Measurements from ENCODE around the gene PLD2.
"Not testable (repeated sequence)": the region's sequence is repeated elsewhere in the genome, so short reads cannot be mapped to it uniquely, and the experiment has no call there.

PLD2 gene

DNA sequence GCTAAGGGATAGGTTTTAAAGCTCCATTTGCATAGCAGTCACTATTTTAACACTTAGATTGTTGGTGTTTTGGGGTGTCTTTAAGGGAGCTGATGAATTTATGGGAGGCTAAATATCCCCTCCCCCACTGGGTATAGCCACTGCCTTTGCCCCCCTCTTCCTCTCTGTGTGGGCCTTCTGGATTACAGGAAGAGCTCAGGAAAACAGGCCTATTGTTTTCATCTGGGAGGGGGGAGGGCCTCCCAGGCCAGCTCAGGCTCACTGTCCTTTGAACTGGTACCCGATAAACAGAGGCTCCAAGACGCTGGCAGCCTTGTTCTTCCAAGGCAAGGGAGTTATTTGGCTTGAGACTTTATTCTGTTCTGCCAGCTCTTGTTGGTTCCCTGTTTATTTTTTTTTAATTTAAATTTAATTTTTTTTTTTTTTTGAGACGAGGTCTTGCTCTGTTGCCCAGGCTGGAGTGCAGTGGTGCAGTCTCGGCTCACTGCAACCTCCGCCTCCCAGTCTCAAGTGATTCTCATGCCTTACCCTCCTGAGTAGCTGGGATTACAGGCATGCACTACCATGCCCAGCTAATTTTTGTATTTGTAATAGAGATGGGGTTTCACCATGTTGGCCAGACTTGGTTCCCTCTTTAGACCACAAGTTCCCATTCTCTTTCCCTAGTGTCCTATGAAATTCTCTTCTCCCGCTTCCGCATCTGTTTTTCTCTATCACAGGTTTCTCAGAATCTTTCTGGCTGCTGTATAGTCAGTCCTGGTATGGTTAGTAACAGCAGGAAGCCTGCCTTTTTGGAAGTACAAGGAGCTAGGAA, 51.3 kb downstream of the PLD2 start:
- H3K36me3 ChIP-seq (ENCODE audit: control insufficient read depth, insufficient read depth, low read length) = peaks cover 4% of the 10 kb centered on the region
- H3K9ac ChIP-seq (ENCODE audit: low read length) = no peak overlapping the region
- H3K4me1 ChIP-seq (ENCODE audit: control insufficient read depth, insufficient read depth, low read length) = peaks cover 55% of the 10 kb centered on the region
- peak overlapping the region; percentile 64; the same call in 1 of the 2 replicates for H3K27ac ChIP-seq (ENCODE audit: low read depth, low read length)
- H3K9me3 ChIP-seq (ENCODE audit: control insufficient read depth, insufficient read depth, low read depth, low read length) = no peaks in the 10 kb centered on the region
- peak overlapping the region; percentile 1; the same call in 1 of the 2 replicates for H3K4me3 ChIP-seq (ENCODE audit: low read depth, low read length)
- H3K27me3 ChIP-seq (ENCODE audit: control insufficient read depth, insufficient read depth, low read length) = no peaks in the 10 kb centered on the region

DNA sequence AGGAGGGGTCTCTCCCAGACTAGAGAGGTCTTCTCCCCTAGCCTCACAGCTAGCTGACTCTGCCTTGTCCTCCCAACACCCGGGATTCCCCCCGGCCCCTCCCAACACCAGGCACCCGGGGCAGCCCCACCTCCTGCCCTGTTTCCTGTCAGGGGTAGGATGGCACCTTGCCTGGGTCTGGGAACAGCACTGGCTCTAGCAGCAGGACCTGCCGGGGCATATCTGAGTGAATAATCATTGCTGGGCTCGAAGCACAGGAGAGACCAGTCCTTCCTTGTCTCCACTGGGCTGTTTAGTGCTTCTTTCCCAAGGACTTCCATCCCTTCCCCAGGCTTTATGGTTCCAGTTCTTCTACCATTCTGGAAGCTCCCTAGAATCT, 51.9 kb downstream of the PLD2 start:
- no peaks in the 10 kb centered on the region for H3K9me3 ChIP-seq (ENCODE audit: control insufficient read depth, insufficient read depth, low read depth, low read length)
- no peak overlapping the region; the same call in 1 of the 2 replicates for H3K4me3 ChIP-seq (ENCODE audit: low read depth, low read length)
- peaks cover 49% of the 10 kb centered on the region for H3K4me1 ChIP-seq (ENCODE audit: control insufficient read depth, insufficient read depth, low read length)
- H3K36me3 ChIP-seq (ENCODE audit: control insufficient read depth, insufficient read depth, low read length) = peaks cover 4% of the 10 kb centered on the region
- no peaks in the 10 kb centered on the region for H3K27me3 ChIP-seq (ENCODE audit: control insufficient read depth, insufficient read depth, low read length)
- no peak overlapping the region for H3K9ac ChIP-seq (ENCODE audit: low read length)
- peak overlapping the region; percentile 64; the same call in 1 of the 2 replicates for H3K27ac ChIP-seq (ENCODE audit: low read depth, low read length)

DNA sequence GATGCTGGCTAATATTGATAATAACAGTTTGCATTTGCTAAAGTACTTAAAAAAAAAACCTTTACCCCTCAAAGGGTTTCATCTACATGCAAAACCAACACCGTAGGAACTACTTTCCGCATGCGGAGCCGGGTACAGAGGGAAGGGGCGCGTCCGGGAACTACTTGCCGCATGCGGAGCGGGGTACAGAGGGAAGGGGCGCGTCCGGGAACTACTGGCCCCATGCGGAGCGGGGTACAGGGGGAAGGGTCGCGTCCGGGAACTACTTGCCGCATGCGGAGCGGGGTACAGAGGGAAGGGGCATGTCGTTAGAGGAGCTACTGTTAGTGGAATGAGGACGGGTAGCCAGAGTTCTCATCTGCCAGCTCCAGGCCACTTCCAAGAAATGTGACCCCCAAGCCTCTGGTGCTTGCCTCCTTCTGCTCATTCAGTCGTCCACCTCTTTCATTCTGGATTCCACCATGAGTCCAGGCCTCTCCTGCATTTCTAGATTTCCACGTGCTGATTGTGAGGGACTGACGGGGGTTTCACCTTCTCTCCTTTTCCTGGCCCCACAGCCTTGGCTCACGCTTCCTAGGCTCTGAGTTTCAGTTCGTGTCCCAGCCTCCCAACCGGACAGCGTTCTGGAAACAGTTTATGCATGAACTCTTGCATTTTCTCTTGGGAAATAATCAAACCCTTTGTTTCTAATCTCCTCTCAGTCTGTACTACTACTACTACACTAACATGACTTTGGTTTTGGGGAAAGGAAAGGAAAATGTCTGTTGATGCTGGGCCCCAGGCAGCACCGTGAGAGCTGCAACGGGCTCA, 53.1 kb downstream of the PLD2 start:
- no peak overlapping the region for H3K4me3 ChIP-seq (ENCODE audit: low read depth, low read length)
- no peak overlapping the region for H3K27ac ChIP-seq (ENCODE audit: low read depth, low read length)
- H3K4me1 ChIP-seq (ENCODE audit: control insufficient read depth, insufficient read depth, low read length) = peaks cover 39% of the 10 kb centered on the region
- H3K9me3 ChIP-seq (ENCODE audit: control insufficient read depth, insufficient read depth, low read depth, low read length) = no peaks in the 10 kb centered on the region
- no peak overlapping the region for H3K9ac ChIP-seq (ENCODE audit: low read length)
- no peaks in the 10 kb centered on the region for H3K27me3 ChIP-seq (ENCODE audit: control insufficient read depth, insufficient read depth, low read length)
- peaks cover 4% of the 10 kb centered on the region for H3K36me3 ChIP-seq (ENCODE audit: control insufficient read depth, insufficient read depth, low read length)

DNA sequence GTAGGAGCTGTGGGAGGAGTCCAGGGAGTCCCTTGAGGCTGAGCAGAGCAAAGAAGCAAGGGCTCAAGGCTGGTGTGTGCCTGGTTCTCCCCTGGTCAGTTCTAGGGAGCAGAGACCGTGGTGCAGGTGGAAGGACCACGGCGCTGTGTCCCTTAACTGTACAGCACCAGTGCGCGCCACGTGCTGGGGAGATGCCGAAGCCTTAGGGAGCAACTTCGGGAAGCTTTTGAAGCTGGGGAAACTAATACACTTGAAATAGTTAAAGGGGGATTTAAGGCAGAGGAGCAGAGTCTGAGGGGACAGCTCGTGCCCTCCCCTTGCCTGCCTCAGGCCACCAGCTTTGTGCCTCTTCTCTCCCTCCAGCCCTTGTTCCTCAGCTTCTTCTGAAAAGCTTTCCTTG, 53.7 kb downstream of the PLD2 start:
- Histone ChIP-seq H3K9ac (ENCODE audit: low read length) (no peak overlapping the region), H3K36me3 (ENCODE audit: control insufficient read depth, insufficient read depth, low read length) (peaks cover 4% of the 10 kb centered on the region), H3K4me3 (ENCODE audit: low read depth, low read length) (no peak overlapping the region), H3K4me1 (ENCODE audit: control insufficient read depth, insufficient read depth, low read length) (peaks cover 39% of the 10 kb centered on the region), H3K9me3 (ENCODE audit: control insufficient read depth, insufficient read depth, low read depth, low read length) (no peaks in the 10 kb centered on the region), H3K27me3 (ENCODE audit: control insufficient read depth, insufficient read depth, low read length) (no peaks in the 10 kb centered on the region), H3K27ac (ENCODE audit: low read depth, low read length) (no peak overlapping the region)

DNA sequence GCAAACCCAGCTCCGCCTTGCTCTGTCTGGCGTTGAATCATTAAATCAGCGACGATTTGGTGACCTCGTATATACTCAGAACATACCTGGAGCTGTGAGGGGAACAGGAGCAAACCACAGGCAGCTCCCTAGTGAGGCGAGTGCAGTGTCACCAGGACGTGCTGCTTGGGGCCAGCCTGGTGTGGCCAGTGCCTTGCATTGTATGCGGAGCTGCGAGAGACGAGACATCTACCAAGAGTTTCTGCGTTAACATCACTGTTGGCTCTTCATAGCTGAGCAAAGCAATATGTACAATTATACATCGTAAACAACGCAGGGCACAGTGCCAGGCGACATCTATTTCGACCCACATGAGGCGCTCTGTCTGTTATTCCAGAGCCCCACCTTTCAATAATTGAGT, 54.1 kb downstream of the PLD2 start:
- Histone ChIP-seq H3K4me3 (ENCODE audit: low read depth, low read length) (no peak overlapping the region), H3K27me3 (ENCODE audit: control insufficient read depth, insufficient read depth, low read length) (no peaks in the 10 kb centered on the region), H3K36me3 (ENCODE audit: control insufficient read depth, insufficient read depth, low read length) (peaks cover 4% of the 10 kb centered on the region), H3K9me3 (ENCODE audit: control insufficient read depth, insufficient read depth, low read depth, low read length) (no peaks in the 10 kb centered on the region), H3K27ac (ENCODE audit: low read depth, low read length) (no peak overlapping the region), H3K9ac (ENCODE audit: low read length) (no peak overlapping the region), H3K4me1 (ENCODE audit: control insufficient read depth, insufficient read depth, low read length) (peaks cover 39% of the 10 kb centered on the region)

DNA sequence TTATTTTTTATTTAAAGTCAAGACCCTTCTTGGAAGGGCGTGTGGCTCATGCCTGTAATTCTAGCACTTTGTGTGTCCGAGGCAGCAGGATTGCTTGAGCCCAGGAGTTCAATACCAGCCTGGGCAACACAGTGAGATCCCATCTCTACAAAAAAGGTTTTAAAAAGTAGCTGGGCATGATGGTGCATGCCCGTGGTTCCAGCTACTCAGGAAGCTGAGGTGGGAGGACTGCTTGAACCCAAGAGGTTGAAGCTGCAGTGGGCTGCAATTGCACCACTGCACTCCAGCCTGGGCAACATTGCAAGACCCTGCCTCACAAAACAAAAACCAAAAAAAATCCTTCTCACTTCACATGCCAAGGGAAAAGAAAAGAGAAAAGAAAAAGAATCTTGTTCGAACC, 55.8 kb downstream of the PLD2 start:
- Histone ChIP-seq H3K4me1 (ENCODE audit: control insufficient read depth, insufficient read depth, low read length) (peaks cover 31% of the 10 kb centered on the region), H3K27ac (ENCODE audit: low read depth, low read length) (no peak overlapping the region), H3K27me3 (ENCODE audit: control insufficient read depth, insufficient read depth, low read length) (no peaks in the 10 kb centered on the region), H3K9ac (ENCODE audit: low read length) (no peak overlapping the region), H3K36me3 (ENCODE audit: control insufficient read depth, insufficient read depth, low read length) (peaks cover 4% of the 10 kb centered on the region), H3K4me3 (ENCODE audit: low read depth, low read length) (no peak overlapping the region), H3K9me3 (ENCODE audit: control insufficient read depth, insufficient read depth, low read depth, low read length) (no peaks in the 10 kb centered on the region)

DNA sequence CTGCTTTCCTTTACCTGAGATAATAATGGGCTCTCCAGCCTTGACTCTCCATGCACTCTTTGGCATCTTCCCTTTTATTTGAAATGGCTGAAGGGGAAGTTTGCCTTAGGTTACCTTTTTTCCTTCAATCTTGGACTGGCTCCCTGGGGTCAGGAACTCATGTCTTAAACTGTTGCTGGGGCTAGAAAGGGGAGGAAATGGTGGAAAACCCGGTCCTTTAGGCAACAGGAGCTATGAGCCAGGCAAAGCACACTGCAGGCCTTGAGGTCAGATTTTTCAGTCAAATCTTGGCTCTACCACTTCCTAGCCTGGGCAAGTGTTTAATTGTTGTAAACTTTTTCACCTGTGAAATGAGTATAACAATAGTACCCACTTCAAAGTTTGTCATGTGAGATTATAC, 56.4 kb downstream of the PLD2 start:
- H3K27me3 ChIP-seq (ENCODE audit: control insufficient read depth, insufficient read depth, low read length) = no peaks in the 10 kb centered on the region
- H3K9me3 ChIP-seq (ENCODE audit: control insufficient read depth, insufficient read depth, low read depth, low read length) = no peaks in the 10 kb centered on the region
- no peak overlapping the region for H3K9ac ChIP-seq (ENCODE audit: low read length)
- no peak overlapping the region for H3K27ac ChIP-seq (ENCODE audit: low read depth, low read length)
- H3K4me3 ChIP-seq (ENCODE audit: low read depth, low read length) = no peak overlapping the region
- H3K4me1 ChIP-seq (ENCODE audit: control insufficient read depth, insufficient read depth, low read length) = peaks cover 26% of the 10 kb centered on the region
- peaks cover 4% of the 10 kb centered on the region for H3K36me3 ChIP-seq (ENCODE audit: control insufficient read depth, insufficient read depth, low read length)

DNA sequence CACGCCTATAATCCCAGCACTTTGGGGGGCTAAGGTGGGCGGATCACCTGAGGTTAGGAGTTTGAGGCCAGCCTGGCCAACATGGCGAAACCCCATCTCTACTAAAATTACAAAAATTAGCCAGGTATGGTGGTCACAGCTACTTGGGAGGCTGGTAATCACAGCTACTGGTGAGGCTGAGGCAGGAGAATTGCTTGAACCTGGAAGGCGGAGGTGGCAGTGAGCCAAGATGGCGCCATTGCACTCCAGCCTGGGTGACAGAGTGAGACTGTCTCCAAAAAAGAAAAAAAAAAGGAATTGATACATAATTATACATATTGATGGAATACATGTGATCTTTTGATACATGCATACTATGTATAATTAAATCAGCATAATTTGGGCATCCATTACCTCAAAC, 60.6 kb downstream of the PLD2 start:
- not testable (repeated sequence) for H3K9me3 ChIP-seq (ENCODE audit: control insufficient read depth, insufficient read depth, low read depth, low read length); H3K9ac ChIP-seq (ENCODE audit: low read length); H3K4me1 ChIP-seq (ENCODE audit: control insufficient read depth, insufficient read depth, low read length); H3K27ac ChIP-seq (ENCODE audit: low read depth, low read length); H3K4me3 ChIP-seq (ENCODE audit: low read depth, low read length); H3K36me3 ChIP-seq (ENCODE audit: control insufficient read depth, insufficient read depth, low read length); H3K27me3 ChIP-seq (ENCODE audit: control insufficient read depth, insufficient read depth, low read length)

DNA sequence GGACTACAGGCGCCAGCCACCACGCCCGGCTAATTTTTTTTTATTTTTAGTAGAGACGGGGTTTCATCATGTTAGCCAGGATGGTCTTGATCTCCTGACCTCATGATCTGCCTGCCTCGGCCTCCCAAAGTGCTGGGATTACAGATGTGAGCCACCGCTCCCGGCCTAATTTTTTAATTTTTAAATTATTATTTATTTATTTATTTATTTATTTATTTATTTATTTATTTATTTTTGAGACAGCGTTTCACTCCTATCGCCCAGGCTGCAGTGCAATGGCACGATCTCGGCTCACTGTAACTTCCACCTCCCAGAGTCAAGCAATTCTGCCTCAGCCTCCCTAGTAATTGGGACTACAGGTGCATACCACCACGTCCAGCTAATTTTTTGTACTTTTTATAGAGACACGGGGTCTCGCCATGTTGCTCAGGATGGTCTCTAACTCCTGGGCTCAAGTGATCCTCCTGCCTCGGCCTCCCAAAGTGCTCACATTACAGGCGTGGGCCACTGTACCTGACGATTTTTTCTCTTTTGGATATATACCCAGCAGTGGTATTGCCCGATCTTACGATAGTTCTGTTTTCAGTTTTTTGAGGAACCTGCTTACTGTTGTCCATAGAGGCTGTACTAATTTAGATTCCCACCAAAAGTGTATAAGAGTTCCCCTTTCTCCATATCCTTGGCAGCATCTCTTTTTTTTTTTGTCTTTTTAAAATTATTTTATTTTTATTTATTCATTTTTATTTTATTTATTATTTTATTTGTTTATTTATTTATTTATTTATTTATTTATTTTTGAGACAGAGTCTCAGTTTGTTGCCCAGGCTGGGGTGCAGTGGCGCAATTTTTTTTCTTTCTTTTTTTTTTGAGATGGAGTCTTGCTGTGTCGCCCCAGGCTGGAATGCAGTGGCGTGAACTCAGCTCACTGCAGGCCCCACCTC, 62.4 kb downstream of the PLD2 start:
- not testable (repeated sequence) for H3K9ac ChIP-seq (ENCODE audit: low read length); H3K4me3 ChIP-seq (ENCODE audit: low read depth, low read length); H3K27ac ChIP-seq (ENCODE audit: low read depth, low read length); H3K36me3 ChIP-seq (ENCODE audit: control insufficient read depth, insufficient read depth, low read length); H3K9me3 ChIP-seq (ENCODE audit: control insufficient read depth, insufficient read depth, low read depth, low read length); H3K27me3 ChIP-seq (ENCODE audit: control insufficient read depth, insufficient read depth, low read length); H3K4me1 ChIP-seq (ENCODE audit: control insufficient read depth, insufficient read depth, low read length)

DNA sequence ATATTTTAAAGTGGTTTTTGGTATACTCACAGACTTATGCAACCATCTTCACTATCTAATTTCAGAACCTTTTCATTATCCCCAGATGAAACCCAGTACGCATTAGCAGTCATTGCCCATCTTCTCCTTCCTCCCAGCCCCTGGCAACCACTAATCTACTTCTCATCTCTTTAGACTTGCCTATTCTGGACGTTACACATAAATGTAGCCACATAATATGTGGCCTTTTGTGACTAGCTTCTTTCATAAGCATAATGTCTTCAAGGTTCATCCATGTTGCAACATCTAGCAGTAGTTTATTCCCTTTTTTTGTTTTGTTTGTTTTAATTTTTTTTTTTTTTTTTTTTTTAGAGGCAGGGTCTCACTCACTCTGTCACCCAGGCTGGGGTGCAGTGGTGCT, 63.9 kb downstream of the PLD2 start:
- no peaks in the 10 kb centered on the region for H3K27me3 ChIP-seq (ENCODE audit: control insufficient read depth, insufficient read depth, low read length)
- no peak overlapping the region for H3K4me3 ChIP-seq (ENCODE audit: low read depth, low read length)
- peaks cover 5% of the 10 kb centered on the region; the same call in 1 of the 2 replicates for H3K4me1 ChIP-seq (ENCODE audit: control insufficient read depth, insufficient read depth, low read length)
- H3K36me3 ChIP-seq (ENCODE audit: control insufficient read depth, insufficient read depth, low read length) = no peaks in the 10 kb centered on the region
- no peak overlapping the region for H3K27ac ChIP-seq (ENCODE audit: low read depth, low read length)
- no peaks in the 10 kb centered on the region for H3K9me3 ChIP-seq (ENCODE audit: control insufficient read depth, insufficient read depth, low read depth, low read length)
- H3K9ac ChIP-seq (ENCODE audit: low read length) = no peak overlapping the region

Measured in HUES6 (cell line).